NT2/D1 (cell line): ENCODE results near the gene KIF27.
A peak's percentile ranks its signal among the peaks of the same experiment; 100 is the strongest.
"Not testable (repeated sequence)": the region's sequence is repeated elsewhere in the genome, so short reads cannot be mapped to it uniquely, and the experiment has no call there.

Experiments used
- DNase-seq: peaks from one replicate; pipeline ENCODE4 v3.0.0-alpha.2; 2011; ENCODE audit warnings: low read depth, low spot score
- H3K27me3 ChIP-seq: 2 replicates; pipeline ENCODE4 v1.6.0; 2011; ENCODE audit warnings: mild to moderate bottlenecking; ENCODE audit not compliant: insufficient read length, insufficient read depth
- H3K36me3 ChIP-seq: 2 replicates; pipeline ENCODE4 v1.6.1; 2011; ENCODE audit warnings: mild to moderate bottlenecking, low read length, mixed read lengths; ENCODE audit not compliant: insufficient read depth, insufficient read length
- H3K4me1 ChIP-seq: 2 replicates; pipeline ENCODE4 v1.5.1; 2011; ENCODE audit not compliant: insufficient read depth, insufficient read length
- H3K4me3 ChIP-seq: 2 replicates; pipeline ENCODE4 v1.5.1; 2011; ENCODE audit warnings: low read depth; ENCODE audit not compliant: insufficient read length
- H3K9ac ChIP-seq: 2 replicates; pipeline ENCODE4 v1.6.0; 2011; ENCODE audit warnings: low read depth; ENCODE audit not compliant: insufficient read length
- H3K9me3 ChIP-seq: 2 replicates; pipeline ENCODE4 v1.5.1; 2011; ENCODE audit warnings: mild to moderate bottlenecking, low read length; ENCODE audit not compliant: insufficient read depth
- SUZ12 ChIP-seq: IDR thresholded peaks from 2 replicates; pipeline ENCODE4 v1.6.1; 2011; ENCODE audit not compliant: insufficient read length, insufficient read depth; ENCODE audit errors: extremely low read depth
- YY1 ChIP-seq: IDR thresholded peaks from 2 replicates; pipeline ENCODE4 v1.6.1; 2011; ENCODE audit not compliant: insufficient read length, insufficient read depth
- ZNF274 ChIP-seq: IDR thresholded peaks from 2 replicates; pipeline ENCODE4 v1.6.1; 2011; ENCODE audit warnings: mild to moderate bottlenecking, low read depth, low read length

KIF27 gene

DNA sequence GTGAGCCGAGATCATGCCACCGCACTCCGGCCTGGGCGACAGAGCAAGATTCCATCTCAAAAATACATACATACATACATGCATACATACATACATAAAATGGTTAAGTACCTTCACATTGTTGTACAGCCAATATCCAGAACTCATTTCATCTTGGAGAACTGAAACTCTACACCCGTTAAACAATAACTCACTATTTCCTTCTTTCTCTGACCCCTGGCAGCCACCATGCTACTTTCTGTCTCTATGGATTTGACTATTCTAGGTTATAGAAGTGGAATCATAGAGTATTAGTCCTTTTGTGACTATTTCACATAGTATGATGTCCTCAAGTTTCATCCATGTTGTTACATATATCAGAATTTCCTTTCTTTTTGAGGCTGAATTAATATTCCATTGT lies 9.6 kb upstream of the KIF27 start:
- Histone ChIP-seq H3K4me1 (no peaks in the 10 kb centered on the region), H3K9me3 (no peaks in the 10 kb centered on the region), H3K9ac (no peak overlapping the region), H3K4me3 (no peak overlapping the region), H3K27me3 (no peaks in the 10 kb centered on the region), H3K36me3 (no peaks in the 10 kb centered on the region)
- no peak for TF ChIP-seq SUZ12
- no peak for TF ChIP-seq YY1
- no peak for TF ChIP-seq ZNF274
- DNase-seq: no peak

DNA sequence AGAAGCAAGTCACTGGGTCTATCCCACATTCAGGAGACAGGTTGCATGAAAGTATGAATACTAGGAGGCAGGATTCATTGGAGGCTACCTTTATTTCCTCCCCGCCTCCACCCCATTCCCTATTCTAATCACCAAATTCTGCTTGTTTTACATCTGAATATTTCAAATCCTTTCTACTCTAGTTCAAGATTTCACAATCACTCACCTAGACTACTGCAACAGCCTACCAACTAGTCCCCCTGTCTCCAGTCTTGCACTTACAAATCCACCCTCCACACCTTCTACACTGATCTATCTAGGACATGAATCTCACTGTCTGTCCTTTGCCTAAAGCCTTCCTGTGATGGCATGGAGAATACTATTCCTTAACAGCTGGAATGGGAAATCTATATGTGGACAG lies 6.4 kb upstream of the KIF27 start:
- no peaks in the 10 kb centered on the region for H3K4me1 ChIP-seq
- H3K4me3 ChIP-seq: no peak overlapping the region
- H3K9me3 ChIP-seq: no peaks in the 10 kb centered on the region
- no peak for TF ChIP-seq ZNF274
- no peak for TF ChIP-seq SUZ12
- TF ChIP-seq YY1: no peak
- no peak for DNase-seq
- H3K9ac ChIP-seq: no peak overlapping the region
- H3K36me3 ChIP-seq: no peaks in the 10 kb centered on the region
- no peaks in the 10 kb centered on the region for H3K27me3 ChIP-seq

DNA sequence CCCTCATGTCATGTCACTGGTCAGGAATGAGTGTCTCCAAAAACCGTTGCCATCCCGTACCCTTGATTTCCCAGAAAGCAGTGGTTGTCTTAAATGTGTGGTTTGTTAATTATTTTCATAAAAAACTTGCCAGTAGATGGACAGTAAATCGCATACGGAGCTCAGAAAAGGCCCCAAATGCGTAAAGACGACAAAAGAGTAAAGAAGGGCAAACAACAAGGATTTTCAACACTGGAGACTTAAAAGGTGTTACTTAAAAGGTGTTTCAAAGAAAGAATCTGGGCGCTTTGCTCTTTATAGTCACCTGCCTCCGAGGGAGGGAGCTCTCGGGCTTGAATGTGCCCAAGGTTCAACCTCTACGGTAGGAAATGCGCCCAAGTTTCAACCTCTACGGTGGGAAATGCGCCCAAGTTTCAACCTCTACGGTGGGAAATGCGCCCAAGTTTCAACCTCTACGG lies 734 bp downstream of the KIF27 start:
- TF ChIP-seq ZNF274: no peak
- no peak for TF ChIP-seq YY1
- no peak for TF ChIP-seq SUZ12
- H3K4me1 ChIP-seq: no peaks in the 10 kb centered on the region
- peak; percentile 62 for DNase-seq

DNA sequence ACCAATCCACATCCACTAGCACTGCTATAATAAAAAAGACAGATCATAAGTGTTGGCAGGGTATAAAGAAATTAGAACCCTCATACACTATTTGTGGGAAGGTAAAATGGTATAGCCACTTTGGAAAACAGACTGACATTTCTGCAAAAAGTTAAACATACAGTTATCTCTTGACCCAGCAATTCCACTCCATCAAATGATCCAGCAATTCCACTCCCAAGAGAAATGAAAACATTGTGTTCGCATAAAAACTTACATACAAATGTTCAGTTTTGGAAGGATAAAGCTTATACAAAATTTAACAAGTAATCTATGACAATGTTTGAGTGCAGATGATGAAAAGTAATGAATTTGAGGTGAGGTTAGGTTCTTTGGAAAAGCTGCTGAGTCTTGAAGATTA lies 2.1 kb downstream of the KIF27 start:
- Histone ChIP-seq H3K36me3 (peaks cover 3% of the 10 kb centered on the region), H3K27me3 (no peaks in the 10 kb centered on the region), H3K4me1 (no peaks in the 10 kb centered on the region), H3K9me3 (no peaks in the 10 kb centered on the region), H3K9ac (no peak overlapping the region), H3K4me3 (no peak overlapping the region)
- no peak for DNase-seq
- no peak for TF ChIP-seq SUZ12

More for the DNA sequence above, 734 bp downstream of the KIF27 start:
- peak overlapping the region; percentile 70 for H3K9ac ChIP-seq
- no peaks in the 10 kb centered on the region for H3K27me3 ChIP-seq
- no peaks in the 10 kb centered on the region for H3K9me3 ChIP-seq
- H3K4me3 ChIP-seq: peak overlapping the region; percentile 55
- peaks cover 3% of the 10 kb centered on the region for H3K36me3 ChIP-seq

DNA sequence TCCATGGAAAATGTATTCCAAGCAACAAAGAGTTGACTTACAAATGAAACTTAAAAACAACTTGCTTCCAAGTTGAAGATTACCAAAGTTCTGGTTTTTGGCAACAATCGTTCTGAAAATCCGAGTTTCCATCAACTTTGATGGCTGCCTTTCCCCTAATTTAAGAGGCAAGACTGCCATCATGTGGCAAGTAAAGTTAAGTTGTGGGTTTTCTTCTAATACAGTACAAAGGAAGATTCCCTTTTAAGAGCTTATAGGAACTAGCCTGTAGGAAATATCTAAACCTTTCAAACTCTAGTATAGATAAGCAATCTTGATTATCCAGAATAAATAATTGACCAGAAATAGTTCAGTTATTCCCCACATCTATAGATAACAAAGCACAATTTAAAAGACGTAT lies 9.0 kb downstream of the KIF27 start:
- H3K4me1 ChIP-seq, H3K27me3 ChIP-seq, H3K9ac ChIP-seq, DNase-seq, H3K36me3 ChIP-seq, H3K9me3 ChIP-seq, H3K4me3 ChIP-seq: not testable (repeated sequence)

DNA sequence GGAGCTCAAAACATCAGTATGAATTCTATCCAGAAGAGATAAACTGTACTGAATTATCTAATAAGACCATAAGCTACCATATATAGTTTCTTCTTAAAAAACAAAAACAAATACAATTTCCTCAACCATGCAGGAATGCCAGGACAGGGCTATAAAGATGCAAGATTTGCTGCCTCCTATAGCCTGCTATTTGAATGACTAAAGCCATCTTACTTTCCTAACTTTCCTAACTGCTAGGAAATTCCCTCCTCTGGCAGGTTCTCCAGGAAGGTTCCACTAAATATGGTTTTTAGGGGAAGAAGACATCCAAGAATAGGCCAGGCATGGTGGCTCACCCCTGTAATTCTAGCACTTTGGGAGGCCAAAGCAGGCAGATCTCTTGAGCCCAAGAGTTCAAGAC lies 15.1 kb downstream of the KIF27 start:
- Histone ChIP-seq H3K4me3 (no peak overlapping the region), H3K9me3 (no peaks in the 10 kb centered on the region), H3K9ac (no peak overlapping the region), H3K36me3 (no peaks in the 10 kb centered on the region), H3K4me1 (no peaks in the 10 kb centered on the region), H3K27me3 (no peaks in the 10 kb centered on the region)
- TF ChIP-seq ZNF274 (no peak), YY1 (no peak), SUZ12 (no peak)
- no peak for DNase-seq

DNA sequence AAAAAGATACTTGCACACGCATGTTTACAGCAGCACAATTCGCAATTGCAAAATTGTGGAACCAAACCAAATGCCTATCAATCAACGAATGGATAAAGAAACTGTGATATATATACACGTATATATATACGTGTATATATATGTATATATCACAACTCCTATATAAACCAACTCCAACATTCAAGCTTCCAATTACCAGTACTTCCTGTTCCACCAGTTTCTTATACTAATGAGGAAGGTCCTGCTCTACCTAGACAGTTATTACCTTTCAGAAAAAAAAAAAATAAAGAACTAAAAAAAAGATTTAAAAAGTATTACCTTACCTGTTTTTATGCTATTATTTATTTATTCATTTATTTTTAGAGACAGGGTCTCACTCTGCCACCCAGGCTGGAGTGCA lies 20.6 kb downstream of the KIF27 start:
- not testable (repeated sequence) for DNase-seq, H3K9me3 ChIP-seq, H3K27me3 ChIP-seq, H3K36me3 ChIP-seq, H3K9ac ChIP-seq, H3K4me3 ChIP-seq, H3K4me1 ChIP-seq

- H3K4me1 ChIP-seq, H3K9me3 ChIP-seq, H3K27me3 ChIP-seq, H3K36me3 ChIP-seq, DNase-seq, H3K4me3 ChIP-seq, H3K9ac ChIP-seq: not testable (repeated sequence)
These were observed 26.9 kb downstream of the KIF27 start for GRCh38 chr9:83894301-83894700.

- not testable (repeated sequence) for DNase-seq, H3K9ac ChIP-seq, H3K36me3 ChIP-seq, H3K4me3 ChIP-seq, H3K4me1 ChIP-seq, H3K27me3 ChIP-seq, H3K9me3 ChIP-seq
These were observed 34.7 kb downstream of the KIF27 start for GRCh38 chr9:83886498-83886897.

GRCh38 chr9:83885559-83886240 lies 35.5 kb downstream of the KIF27 start:
- H3K27me3 ChIP-seq, DNase-seq, H3K9me3 ChIP-seq, H3K36me3 ChIP-seq, H3K9ac ChIP-seq, H3K4me1 ChIP-seq, H3K4me3 ChIP-seq: not testable (repeated sequence)

DNA sequence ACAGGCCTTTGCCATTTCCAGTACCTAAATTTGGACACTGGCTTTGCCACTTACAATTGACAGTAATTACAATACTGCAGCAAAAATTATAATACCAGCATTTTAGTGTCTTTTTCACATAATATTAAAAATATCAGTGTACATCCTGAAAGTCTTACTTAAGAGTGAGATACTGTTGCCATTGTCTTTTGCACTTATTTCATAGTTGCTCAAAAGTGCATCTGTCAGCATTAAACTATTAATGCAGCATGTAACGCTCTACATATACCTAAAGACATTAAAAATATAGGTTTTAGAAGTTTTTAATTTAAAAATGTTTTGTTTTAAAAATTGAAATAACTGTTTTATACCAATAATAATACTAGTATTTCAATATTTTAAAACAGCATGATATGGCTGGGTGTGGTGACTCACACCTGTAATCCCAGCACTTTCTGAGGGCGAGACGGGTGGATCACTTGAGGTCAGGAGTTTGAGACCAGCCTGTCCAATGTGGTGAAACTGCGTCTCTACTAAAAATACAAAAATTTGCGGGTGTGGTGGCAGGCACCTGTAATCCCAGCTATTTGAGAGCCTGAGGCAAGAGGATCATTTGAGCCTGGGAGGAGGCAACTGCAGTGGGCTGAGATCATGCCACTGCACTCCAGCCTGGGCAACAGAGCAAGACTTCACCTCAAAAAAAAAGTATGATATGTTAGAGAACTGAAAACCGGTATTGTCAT lies 39.4 kb downstream of the KIF27 start:
- H3K36me3 ChIP-seq, H3K9ac ChIP-seq, H3K4me1 ChIP-seq, DNase-seq, H3K4me3 ChIP-seq, H3K9me3 ChIP-seq, H3K27me3 ChIP-seq: not testable (repeated sequence)
